MM.1S (cell line): ENCODE data around the gene BAK1.
A peak's percentile ranks its signal among the peaks of the same experiment; 100 is the strongest.

Source experiments
- DNase-seq: peaks from one replicate; pipeline ENCODE4 v3.0.0-alpha.2; 2015
- H2AFZ ChIP-seq: fragments of 300-600 bp; sonication (generic); 2 replicates; pipeline ENCODE4 v1.6.0; 2016; ENCODE audit warnings: antibody characterized with exemption, low read length
- H3F3A ChIP-seq: fragments of 300-600 bp; sonication (generic); 2 replicates; pipeline ENCODE4 v1.6.1; 2016; ENCODE audit warnings: mild to moderate bottlenecking, antibody characterized with exemption, low read length, moderate library complexity, mixed read lengths; ENCODE audit not compliant: insufficient read depth
- H3K27ac ChIP-seq: fragments of 300-600 bp; sonication (generic); 2 replicates; pipeline ENCODE4 v1.5.1; 2016; ENCODE audit warnings: mild to moderate bottlenecking, low read length
- H3K27me3 ChIP-seq: fragments of 300-600 bp; sonication (generic); replicated peaks from 2 replicates; pipeline ENCODE4 v1.6.0; 2016; ENCODE audit warnings: low read length; ENCODE audit not compliant: insufficient read depth
- H3K36me3 ChIP-seq: fragments of 300-600 bp; sonication (generic); replicated peaks from 2 replicates; pipeline ENCODE4 v1.6.1; 2016; ENCODE audit warnings: mild to moderate bottlenecking, low read length, mixed read lengths; ENCODE audit not compliant: insufficient read depth
- H3K4me1 ChIP-seq: fragments of 300-600 bp; sonication (generic); 2 replicates; pipeline ENCODE4 v1.6.1; 2016; ENCODE audit warnings: low read length, mixed read lengths
- H3K4me2 ChIP-seq: fragments of 300-600 bp; sonication (generic); 2 replicates; pipeline ENCODE4 v1.6.0; 2016; ENCODE audit warnings: low read depth, low read length
- H3K4me3 ChIP-seq: fragments of 300-600 bp; sonication (generic); 2 replicates; pipeline ENCODE4 v1.5.1; 2016; ENCODE audit warnings: low read length, mixed read lengths
- H3K79me2 ChIP-seq: fragments of 300-600 bp; sonication (generic); 2 replicates; pipeline ENCODE4 v1.6.1; 2016; ENCODE audit warnings: mixed run types, low read length, mixed read lengths
- H3K9ac ChIP-seq: fragments of 300-600 bp; sonication (generic); 2 replicates; pipeline ENCODE4 v1.6.1; 2016; ENCODE audit warnings: low read length, mixed read lengths
- H3K9me2 ChIP-seq: fragments of 300-600 bp; sonication (generic); replicated peaks from 2 replicates; pipeline ENCODE4 v1.6.1; 2016; ENCODE audit warnings: mild to moderate bottlenecking, low read length, mixed read lengths; ENCODE audit not compliant: insufficient read depth
- H3K9me3 ChIP-seq: fragments of 300-600 bp; sonication (generic); replicated peaks from 2 replicates; pipeline ENCODE4 v1.6.1; 2016; ENCODE audit warnings: mild to moderate bottlenecking, low read length, mixed read lengths; ENCODE audit not compliant: insufficient read depth
- H4K20me1 ChIP-seq: fragments of 300-600 bp; sonication (generic); 2 replicates; pipeline ENCODE4 v1.6.1; 2016; ENCODE audit warnings: mild to moderate bottlenecking, low read length, moderate library complexity, mixed read lengths; ENCODE audit not compliant: insufficient read depth
- EZH2 ChIP-seq: fragments of 300-600 bp; sonication (generic); optimal IDR thresholded peaks from 2 replicates; pipeline ENCODE3; 2017; ENCODE audit warnings: low read depth, mild to moderate bottlenecking, antibody characterized with exemption, low read length, mixed read lengths
- EZH2phosphoT487 ChIP-seq: fragments of 300-600 bp; sonication (generic); IDR thresholded peaks from 2 replicates; pipeline ENCODE4 v1.6.1; 2018; ENCODE audit warnings: antibody characterized with exemption, low read length
- TF ChIP-seq, protein P1 (sequence below): fragments of 300-600 bp; sonication (generic); IDR thresholded peaks from 2 replicates; pipeline ENCODE4 v1.5.1; 2016; ENCODE audit warnings: antibody characterized with exemption, low read length, mixed read lengths

Gene BAK1

DNA sequence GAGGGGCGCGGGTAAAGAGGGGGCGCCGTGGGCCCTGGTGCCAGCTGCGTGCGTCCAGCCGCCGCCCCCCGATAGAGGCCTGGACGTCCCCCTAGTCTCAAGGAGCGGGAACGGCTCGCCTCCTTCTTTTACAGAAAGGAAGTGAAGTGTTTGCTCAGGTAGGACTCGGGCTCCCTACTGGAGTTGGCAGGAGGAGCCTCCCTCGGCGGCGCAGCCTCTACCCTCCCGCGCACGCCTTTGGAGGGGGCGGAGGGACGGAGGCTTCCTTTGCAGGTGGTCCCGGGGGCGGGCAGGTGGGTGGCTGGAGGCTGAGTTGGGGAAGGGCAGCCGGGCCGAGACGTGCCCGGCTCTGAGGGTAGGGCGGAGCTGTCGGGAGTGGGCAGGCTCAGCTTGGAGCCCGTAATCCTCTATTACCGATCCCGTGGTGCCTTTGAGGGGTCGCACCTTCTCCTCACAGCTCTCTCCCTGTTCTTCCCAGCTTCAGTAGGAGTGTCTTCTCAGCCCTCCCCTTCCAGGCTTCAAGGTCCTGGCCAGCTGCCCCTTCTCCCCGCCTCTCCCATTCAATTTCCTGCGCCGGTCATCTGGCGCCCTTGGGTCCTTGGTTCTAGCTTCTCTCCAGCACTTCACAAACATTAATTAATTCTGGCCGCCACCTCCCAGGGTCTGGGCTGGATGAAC, 41.8 kb upstream of the BAK1 start:
- H3K36me3 ChIP-seq = no peaks in the 10 kb centered on the region
- peak; percentile 43 for DNase-seq
- no peaks in the 10 kb centered on the region for H3K9me2 ChIP-seq
- peak overlapping the region; percentile 65 for H2AFZ ChIP-seq
- H3K4me3 ChIP-seq = peak overlapping the region; percentile 91
- no peaks in the 10 kb centered on the region for H3K27me3 ChIP-seq
- H3K4me1 ChIP-seq = peaks cover 28% of the 10 kb centered on the region
- TF ChIP-seq EZH2 = no peak
- no peak for TF ChIP-seq EZH2phosphoT487
- TF ChIP-seq, protein P1, sequence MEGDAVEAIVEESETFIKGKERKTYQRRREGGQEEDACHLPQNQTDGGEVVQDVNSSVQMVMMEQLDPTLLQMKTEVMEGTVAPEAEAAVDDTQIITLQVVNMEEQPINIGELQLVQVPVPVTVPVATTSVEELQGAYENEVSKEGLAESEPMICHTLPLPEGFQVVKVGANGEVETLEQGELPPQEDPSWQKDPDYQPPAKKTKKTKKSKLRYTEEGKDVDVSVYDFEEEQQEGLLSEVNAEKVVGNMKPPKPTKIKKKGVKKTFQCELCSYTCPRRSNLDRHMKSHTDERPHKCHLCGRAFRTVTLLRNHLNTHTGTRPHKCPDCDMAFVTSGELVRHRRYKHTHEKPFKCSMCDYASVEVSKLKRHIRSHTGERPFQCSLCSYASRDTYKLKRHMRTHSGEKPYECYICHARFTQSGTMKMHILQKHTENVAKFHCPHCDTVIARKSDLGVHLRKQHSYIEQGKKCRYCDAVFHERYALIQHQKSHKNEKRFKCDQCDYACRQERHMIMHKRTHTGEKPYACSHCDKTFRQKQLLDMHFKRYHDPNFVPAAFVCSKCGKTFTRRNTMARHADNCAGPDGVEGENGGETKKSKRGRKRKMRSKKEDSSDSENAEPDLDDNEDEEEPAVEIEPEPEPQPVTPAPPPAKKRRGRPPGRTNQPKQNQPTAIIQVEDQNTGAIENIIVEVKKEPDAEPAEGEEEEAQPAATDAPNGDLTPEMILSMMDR = no peak
- H3K9ac ChIP-seq = peak overlapping the region; percentile 92
- H3K79me2 ChIP-seq = peaks cover 56% of the 10 kb centered on the region
- peak overlapping the region; percentile 61; the same call in 1 of the 2 replicates for H3K27ac ChIP-seq
- peaks cover 9% of the 10 kb centered on the region for H3F3A ChIP-seq
- no peaks in the 10 kb centered on the region for H3K9me3 ChIP-seq
- no peaks in the 10 kb centered on the region for H4K20me1 ChIP-seq
- H3K4me2 ChIP-seq = peak overlapping the region; percentile 90

DNA sequence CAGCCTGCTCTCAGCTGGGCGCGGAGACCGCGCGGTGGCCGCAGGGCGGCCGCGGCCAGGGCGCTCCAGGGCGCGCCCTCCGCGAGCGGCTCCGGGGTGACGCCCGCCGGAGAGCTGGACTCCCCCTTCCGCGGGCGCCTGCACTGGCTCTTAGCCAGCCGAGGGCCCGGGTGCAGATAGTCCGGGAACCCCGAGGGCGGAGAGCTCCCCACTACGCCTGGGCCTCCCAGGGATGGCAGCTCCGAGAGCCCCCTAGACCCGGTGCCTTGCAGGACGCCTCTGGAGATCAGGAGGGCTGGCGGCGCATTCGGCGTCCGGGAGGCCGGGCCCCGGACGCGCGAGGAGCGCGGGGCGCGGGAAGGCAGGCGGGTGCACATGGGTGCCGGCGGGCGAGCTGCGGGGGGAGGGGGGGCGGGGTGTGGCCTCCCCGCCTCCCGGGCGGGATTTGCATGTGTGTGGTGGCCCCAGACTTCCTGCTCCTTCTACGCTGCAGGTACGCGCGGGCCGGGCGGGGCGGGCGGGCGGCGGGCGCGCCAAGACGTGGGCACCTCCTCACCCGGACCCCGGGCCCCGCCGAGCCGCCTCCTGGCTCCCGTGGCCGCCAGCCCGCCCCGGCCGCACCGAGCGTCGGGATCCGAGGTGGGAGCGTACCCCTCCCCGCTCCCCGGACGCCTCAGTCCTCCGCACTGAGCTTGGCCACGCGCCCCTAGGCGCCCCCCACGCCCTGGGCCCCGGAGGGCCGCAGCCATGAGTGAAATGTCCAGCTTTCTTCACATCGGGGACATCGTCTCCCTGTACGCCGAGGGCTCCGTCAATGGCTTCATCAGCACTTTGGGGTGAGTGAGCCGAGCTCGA, 41.0 kb upstream of the BAK1 start, which contains the start of gene ITPR3:
Gene ITPR3, plus strand, starts transcription at position 467 of the 855 bp plus-strand sequence. Its CDS starts 281 bp downstream, at position 748.
- peaks cover 22% of the 10 kb centered on the region for H3K4me1 ChIP-seq

DNA sequence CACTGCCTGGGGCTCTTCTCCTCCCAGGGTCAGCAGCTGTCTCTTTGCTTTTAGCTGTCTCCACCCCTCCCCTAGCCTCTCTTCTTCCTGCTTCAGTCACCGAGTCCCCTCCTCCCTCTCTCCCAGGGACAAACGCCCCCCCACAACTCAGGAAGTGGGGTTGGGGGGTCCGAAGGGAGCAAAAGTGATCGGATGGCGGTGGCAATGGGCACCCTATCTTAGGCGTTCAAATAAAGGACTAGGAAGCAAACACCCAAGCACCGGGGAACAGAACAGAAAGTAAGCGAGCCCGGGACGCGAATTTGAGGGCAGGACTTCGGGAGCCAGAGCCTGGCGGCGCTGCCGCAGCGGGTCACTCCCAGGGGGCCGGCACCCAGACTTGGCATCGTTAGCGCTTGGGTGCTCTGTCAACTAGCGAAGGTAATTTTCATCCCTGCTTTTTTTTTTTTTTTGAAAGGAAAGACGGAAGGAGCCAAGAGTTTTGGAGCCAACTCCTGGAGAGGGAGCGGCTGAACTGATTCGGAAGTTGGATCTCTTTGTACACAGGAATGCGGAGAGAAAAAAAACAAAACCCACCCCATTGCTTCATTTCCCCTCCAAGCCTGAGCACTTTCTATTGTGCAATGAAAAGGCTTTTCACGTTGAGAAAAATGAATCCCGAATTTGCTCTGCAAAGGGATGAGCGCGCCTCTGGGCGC, 40.2 kb upstream of the BAK1 start:
- no peaks in the 10 kb centered on the region for H3K27me3 ChIP-seq
- H3K4me2 ChIP-seq = peak overlapping the region; percentile 84
- TF ChIP-seq EZH2phosphoT487 (no peak), EZH2 (no peak)
- TF ChIP-seq, protein P1 = no peak
- H3K4me1 ChIP-seq = peaks cover 19% of the 10 kb centered on the region
- H3K9me3 ChIP-seq = no peaks in the 10 kb centered on the region
- peak overlapping the region; percentile 49; the same call in 1 of the 2 replicates for H3K27ac ChIP-seq
- peak overlapping the region; percentile 59 for H3K4me3 ChIP-seq
- no peaks in the 10 kb centered on the region for H3K36me3 ChIP-seq
- H4K20me1 ChIP-seq = no peaks in the 10 kb centered on the region
- H3K79me2 ChIP-seq = peaks cover 40% of the 10 kb centered on the region
- peak overlapping the region; percentile 44; the same call in 1 of the 2 replicates for H3K9ac ChIP-seq
- peaks cover 6% of the 10 kb centered on the region; the same call in 1 of the 2 replicates for H3F3A ChIP-seq
- peak overlapping the region; percentile 60 for H2AFZ ChIP-seq
- H3K9me2 ChIP-seq = no peaks in the 10 kb centered on the region
- peak; percentile 45 for DNase-seq

More for the DNA sequence above, 41.0 kb upstream of the BAK1 start, which contains the start of gene ITPR3:
- Histone ChIP-seq H3F3A (peaks cover 6% of the 10 kb centered on the region; the same call in 1 of the 2 replicates), H3K79me2 (peaks cover 48% of the 10 kb centered on the region), H2AFZ (peak within 1 kb of the TSS; percentile 65), H3K27me3 (no peaks in the 10 kb centered on the region), H4K20me1 (no peaks in the 10 kb centered on the region), H3K9ac (peak within 1 kb of the TSS; percentile 92), H3K27ac (peak within 1 kb of the TSS; percentile 61; the same call in 1 of the 2 replicates), H3K9me3 (no peaks in the 10 kb centered on the region), H3K36me3 (no peaks in the 10 kb centered on the region), H3K4me3 (peak within 1 kb of the TSS; percentile 91), H3K4me2 (peak within 1 kb of the TSS; percentile 90), H3K9me2 (no peaks in the 10 kb centered on the region)
- TF ChIP-seq EZH2 (no peak), EZH2phosphoT487 (no peak)
- TF ChIP-seq, protein P1 = no peak
- peak; percentile 87 for DNase-seq
